ENCODE results near the gene TM4SF4.
"Not testable (repeated sequence)": the region's sequence is repeated elsewhere in the genome, so short reads cannot be mapped to it uniquely, and the experiment has no call there.

Gene TM4SF4

GRCh38 chr3:149474250-149474817, at the start of gene TM4SF4:
Gene TM4SF4, plus strand, starts transcription at chr3:149474697. Its CDS starts 181 bp downstream, at chr3:149474878.
- no peak for DNase-seq

GRCh38 chr3:149424918-149425317, 49.6 kb upstream of the TM4SF4 start:
- no peak for DNase-seq

- no peak for DNase-seq
Measured at GRCh38 chr3:149426325-149426724, 48.2 kb upstream of the TM4SF4 start.

- no peak for DNase-seq
Measured at GRCh38 chr3:149428087-149428486, 46.4 kb upstream of the TM4SF4 start.

- DNase-seq: no peak
Measured at GRCh38 chr3:149430216-149430615, 44.3 kb upstream of the TM4SF4 start.

GRCh38 chr3:149432149-149432548, 42.3 kb upstream of the TM4SF4 start:
- no peak for DNase-seq

GRCh38 chr3:149435996-149436885, 38.3 kb upstream of the TM4SF4 start:
- no peak for DNase-seq

- DNase-seq: no peak
Measured at GRCh38 chr3:149437286-149437685, 37.2 kb upstream of the TM4SF4 start.

- no peak for DNase-seq
Measured at GRCh38 chr3:149437710-149438109, 36.8 kb upstream of the TM4SF4 start.

- no peak for DNase-seq
Measured at GRCh38 chr3:149438981-149439380, 35.5 kb upstream of the TM4SF4 start.

- DNase-seq: no peak
Measured at GRCh38 chr3:149441642-149442041, 32.9 kb upstream of the TM4SF4 start.

GRCh38 chr3:149442043-149442442, 32.5 kb upstream of the TM4SF4 start:
- DNase-seq: peak; percentile 30

- peak; percentile 90 for DNase-seq
Measured at GRCh38 chr3:149442851-149443544, 31.5 kb upstream of the TM4SF4 start.

- DNase-seq: no peak
Measured at GRCh38 chr3:149443545-149443912, 31.0 kb upstream of the TM4SF4 start.

- not testable (repeated sequence) for DNase-seq
Measured at GRCh38 chr3:149444867-149445266, 29.6 kb upstream of the TM4SF4 start.

- peak; percentile 87 for DNase-seq
Measured at GRCh38 chr3:149448331-149448831, 26.1 kb upstream of the TM4SF4 start.

- no peak for DNase-seq
Measured at GRCh38 chr3:149449182-149449581, 25.3 kb upstream of the TM4SF4 start.

- DNase-seq: no peak
Measured at GRCh38 chr3:149449799-149450198, 24.7 kb upstream of the TM4SF4 start.

GRCh38 chr3:149450281-149450680, 24.2 kb upstream of the TM4SF4 start:
- no peak for DNase-seq

GRCh38 chr3:149452036-149452435, 22.5 kb upstream of the TM4SF4 start:
- DNase-seq: no peak

GRCh38 chr3:149453140-149453805, 21.2 kb upstream of the TM4SF4 start:
- no peak for DNase-seq

- no peak for DNase-seq
Measured at GRCh38 chr3:149454746-149455145, 19.8 kb upstream of the TM4SF4 start.

GRCh38 chr3:149455366-149455765, 19.1 kb upstream of the TM4SF4 start:
- DNase-seq: no peak
